Endothelial cell of umbilical vein (primary cell): Measurements from ENCODE around the gene DPEP2. TPM values are rescaled to one million over a fixed set of nuclear protein-coding genes. Genes with fewer than 3 reads are reported as not detected.

ENCODE experiments used
- BruUV-seq: library from RNA; stranded (reverse); fragments of 400-500 nt; replicated peaks from 2 replicates; lab custom pipeline; 2021; lab: Mats Ljungman, UMichigan
- CTCF ChIA-PET: fragments of 300-600, 350-600 bp; sonication (Branson Sonifier 250); formaldehyde crosslinking; loops from one replicate; lab custom pipeline; 2021; ENCODE audit warnings: antibody characterized with exemption, inconsistent platforms; lab: Charles Lee
- POLR2A ChIA-PET: fragments of 300-600, 350-600 bp; sonication (Branson Sonifier 250); formaldehyde crosslinking; loops from one replicate; lab custom pipeline; 2021; ENCODE audit warnings: antibody characterized with exemption, inconsistent platforms; lab: Charles Lee
- DNase-seq: peaks from one replicate; pipeline ENCODE4 v3.0.0-alpha.2; 2011; ENCODE audit warnings: low read depth, low spot score
- FAIRE-seq: peaks from 2 replicates; lab custom pipeline; 2011; peaks lifted over from hg19 to GRCh38; lab: Jason Lieb, UNC
- H2AFZ ChIP-seq: 2 replicates; pipeline ENCODE4 v1.6.0; 2012; ENCODE audit warnings: low read depth, low read length, control low read depth, inconsistent platforms
- H3K27ac ChIP-seq: 2 replicates; pipeline ENCODE4 v1.5.1; 2011; ENCODE audit warnings: low read depth, mild to moderate bottlenecking, control low read depth, low read length, moderate library complexity; ENCODE audit not compliant: insufficient read depth
- H3K27me3 ChIP-seq, 2 experiments: 2 replicates each; pipeline versions ENCODE4 v1.6.0 to v1.6.1; 2011; ENCODE audit warnings: low read length in 2 of 2, mixed read lengths in 1 of 2; ENCODE audit not compliant: control insufficient read depth in 2 of 2, insufficient read depth in 2 of 2
- H3K36me3 ChIP-seq, 2 experiments: 2 replicates in 1 of 2; 3 replicates in 1 of 2; pipeline ENCODE4 v1.5.1; 2011; ENCODE audit warnings: low read length in 2 of 2, mild to moderate bottlenecking in 1 of 2, moderate library complexity in 1 of 2; ENCODE audit not compliant: control insufficient read depth in 2 of 2, insufficient read depth in 2 of 2; ENCODE audit errors: extremely low read depth in 1 of 2
- H3K4me1 ChIP-seq: 3 replicates; pipeline ENCODE4 v1.5.1; 2011; ENCODE audit warnings: mild to moderate bottlenecking, low read length; ENCODE audit not compliant: control insufficient read depth, insufficient read depth; ENCODE audit errors: extremely low read depth
- H3K4me2 ChIP-seq: 2 replicates; pipeline ENCODE4 v1.6.1; 2011; ENCODE audit warnings: low read length, control low read depth, mixed read lengths; ENCODE audit not compliant: insufficient read depth
- H3K4me3 ChIP-seq, 3 experiments: fragments of 200-600 bp in 1 of 3; sonication (generic), shearing (Covaris generic) in 1 of 3; replicated peaks in 1 of 3; 2 replicates each; pipeline ENCODE4 v1.5.1; 2011 to 2016; ENCODE audit warnings: control low read depth in 3 of 3, low read length in 3 of 3, mild to moderate bottlenecking in 2 of 3, inconsistent platforms in 1 of 3, low read depth in 1 of 3, moderate library complexity in 1 of 3; ENCODE audit not compliant: insufficient read depth in 1 of 3
- H3K79me2 ChIP-seq: 2 replicates; pipeline ENCODE4 v1.6.0; 2012; ENCODE audit warnings: low read length, inconsistent platforms; ENCODE audit not compliant: control insufficient read depth, insufficient read depth
- H3K9ac ChIP-seq: replicated peaks from 2 replicates; pipeline ENCODE3; 2011; ENCODE audit warnings: low read length, control low read depth; ENCODE audit not compliant: insufficient read depth; ENCODE audit errors: extremely low read depth
- H3K9me1 ChIP-seq: replicated peaks from 3 replicates; pipeline ENCODE4 v1.6.0; 2011; ENCODE audit warnings: mild to moderate bottlenecking, low read length; ENCODE audit not compliant: control insufficient read depth, insufficient read depth; ENCODE audit errors: extremely low read depth
- H3K9me3 ChIP-seq: replicated peaks from 2 replicates; pipeline ENCODE4 v1.5.1; 2012; ENCODE audit warnings: low read length, inconsistent platforms; ENCODE audit not compliant: control insufficient read depth, insufficient read depth
- H4K20me1 ChIP-seq: replicated peaks from 2 replicates; pipeline ENCODE3; 2011; ENCODE audit warnings: mild to moderate bottlenecking, low read length; ENCODE audit not compliant: control insufficient read depth, insufficient read depth; ENCODE audit errors: extremely low read depth
- CTCF ChIP-seq, 2 donors: IDR thresholded peaks; 1 replicate in 1 of 2; 2 replicates in 1 of 2; pipeline ENCODE4 v1.5.1; 2011; ENCODE audit warnings: low read length in 2 of 2, mild to moderate bottlenecking in 2 of 2, moderate library complexity in 2 of 2, control low read depth in 1 of 2, inconsistent platforms in 1 of 2, low read depth in 1 of 2; ENCODE audit not compliant: insufficient read depth in 1 of 2; ENCODE audit errors: extremely low read depth in 1 of 2
- EZH2 ChIP-seq: IDR thresholded peaks from 2 replicates; pipeline ENCODE4 v1.6.1; 2012; ENCODE audit warnings: borderline replicate concordance, low read depth, mild to moderate bottlenecking, moderate library complexity, low read length, inconsistent platforms; ENCODE audit not compliant: severe bottlenecking
- FOS ChIP-seq: IDR thresholded peaks from 2 replicates; pipeline ENCODE4 v1.6.1; 2011; ENCODE audit warnings: mild to moderate bottlenecking, low read length, moderate library complexity, borderline replicate concordance; ENCODE audit not compliant: insufficient read depth
- GATA2 ChIP-seq: IDR thresholded peaks from 2 replicates; pipeline ENCODE4 v1.7.0; 2011; ENCODE audit warnings: low read depth, mild to moderate bottlenecking, moderate library complexity, mixed read lengths, low read length; ENCODE audit not compliant: insufficient read length, insufficient read depth
- JUN ChIP-seq: IDR thresholded peaks from 2 replicates; pipeline ENCODE4 v1.6.1; 2011; ENCODE audit warnings: borderline replicate concordance, low read depth; ENCODE audit not compliant: insufficient read length, insufficient read depth
- MAX ChIP-seq: IDR thresholded peaks from 2 replicates; pipeline ENCODE4 v1.6.1; 2011; ENCODE audit not compliant: insufficient read depth, insufficient read length
- MYC ChIP-seq: IDR thresholded peaks from one replicate; pipeline ENCODE4 v1.6.1; 2011; ENCODE audit warnings: mild to moderate bottlenecking, low read depth, low read length
- POLR2A ChIP-seq: IDR thresholded peaks from 2 replicates; pipeline ENCODE4 v1.6.1; 2012; ENCODE audit warnings: low read depth, mild to moderate bottlenecking, control low read depth, low read length
- POLR2AphosphoS5 ChIP-seq: IDR thresholded peaks from 2 replicates; pipeline ENCODE4 v1.6.1; 2012; ENCODE audit warnings: low read depth, mild to moderate bottlenecking, control low read depth, low read length, moderate library complexity; ENCODE audit not compliant: insufficient read depth
- dilution Hi-C: fragments of 300-500 bp; cut with MboI; formaldehyde crosslinking; loops from one replicate; pipeline ENCODE4 v1.15.0; 2019; ENCODE audit warnings: low sequenced_read_pairs; ENCODE audit not compliant: extremely low pct_ligation_motif_present
- intact Hi-C: fragments of 100-400 bp; cut with micrococcal nuclease; formaldehyde crosslinking; loops from one replicate; pipeline ENCODE4 v1.10.0; 2022
- polyA plus RNA-seq, 4 experiments: library from polyadenylated mRNA; depleted of rRNA in 3 of 4; stranded (reverse) in 3 of 4; unstranded in 1 of 4; fragments of >200 nt; gene quantifications; 2 replicates each; pipeline versions ENCODE4 v1.2.1 to v1.2.3, GENCODE V29; 2011 to 2012; ENCODE audit warnings: missing spikeins in 1 of 4
- total RNA-seq: library from RNA; stranded (reverse); gene quantifications from 2 replicates; pipeline ENCODE4 v1.2.3, GENCODE V29; 2021

The DPEP2 gene
- total and polyA plus RNA-seq, 2 donors (not counting 3 experiments of a cell fraction or from before 2014, with no cell fraction given) = 0.27 to 1.8 TPM

GRCh38 chr16:68033101-68033500 is 33.8 kb upstream of the DPEP2 start:
- no peaks in the 10 kb centered on the region for H4K20me1 ChIP-seq
- FAIRE-seq (no peak), DNase-seq (no peak)
- ChIA-PET POLR2A (interaction anchor here (0.6 kb wide), 1 partner anchor 441 kb away, joined by 3 read pairs; no protein-coding TSS in a partner anchor), CTCF (interaction anchor here (1.3 kb wide), 1 partner anchor 46 kb away, joined by 4 read pairs; no protein-coding TSS in a partner anchor)
- no peak overlapping the region for H3K4me3 ChIP-seq
- no peak overlapping the region for H3K9ac ChIP-seq
- H2AFZ ChIP-seq = no peak overlapping the region
- H3K27ac ChIP-seq = no peak overlapping the region
- no peaks in the 10 kb centered on the region for H3K9me1 ChIP-seq
- BruUV-seq = no TSS peak
- no peak overlapping the region for H3K4me2 ChIP-seq
- H3K79me2 ChIP-seq = no peaks in the 10 kb centered on the region
- TF ChIP-seq MAX = no peak
- no peak for TF ChIP-seq JUN
- no peak for TF ChIP-seq MYC
- TF ChIP-seq GATA2 = no peak
- no peak for TF ChIP-seq POLR2A
- TF ChIP-seq CTCF (IDR thresholded peaks at IDR 0.05; ENCODE audit: extremely low read depth in 1 of 2, insufficient read depth in 1 of 2, low read depth in 1 of 2, low read length in 2 of 2) = no peak
- TF ChIP-seq FOS = no peak
- TF ChIP-seq EZH2 = no peak
- TF ChIP-seq POLR2AphosphoS5 = no peak
- no peaks in the 10 kb centered on the region for H3K9me3 ChIP-seq
- H3K27me3 ChIP-seq = no peaks in the 10 kb centered on the region
- dilution Hi-C loops = no loop called here
- no peaks in the 10 kb centered on the region for H3K4me1 ChIP-seq
- peaks cover 0 to 5% of the 10 kb centered on the region in 2 experiments for H3K36me3 ChIP-seq
- intact Hi-C loops = no loop called here
